Measurements from ENCODE around the gene PRKCE. TPM values are rescaled to one million over a fixed set of nuclear protein-coding genes. Genes with fewer than 3 reads are reported as not detected.

The PRKCE gene
- total and polyA plus RNA-seq, 11 donors, result 4.1 to 22.3 (median 16.2) TPM

GRCh38 chr2:45818591-45818990, 167.1 kb downstream of the PRKCE start:
- Histone ChIP-seq H3K36me3 (no peaks in the 10 kb centered on the region), H3K27ac (peak overlapping the region in 1 of 12 donors; percentile 48), H3K4me3 (no peak overlapping the region), H3K27me3 (no peaks in the 10 kb centered on the region), H3K9me3 (no peaks in the 10 kb centered on the region), H3K4me1 (peaks cover 9 to 77% (median 44%) of the 10 kb centered on the region in 12 donors)
- intact Hi-C loops (cut with DNase I), result no loop called here
- ATAC-seq (no peak), DNase-seq (no peak)
- WGBS, 4 donors, result 49 to 78% (median 60%) methylated on average over 5 of the region's 5 CpGs
- no peak for TF ChIP-seq CTCF (IDR thresholded peaks at IDR 0.05)
- TF ChIP-seq POLR2A (IDR thresholded peaks at IDR 0.05), result no peak

- ATAC-seq (no peak), DNase-seq (no peak)
- no peak for TF ChIP-seq CTCF (IDR thresholded peaks at IDR 0.05)
- no peak for TF ChIP-seq POLR2A (IDR thresholded peaks at IDR 0.05)
- Histone ChIP-seq H3K36me3 (no peaks in the 10 kb centered on the region), H3K4me3 (no peak overlapping the region), H3K9me3 (no peaks in the 10 kb centered on the region), H3K4me1 (peaks cover 9 to 75% (median 40%) of the 10 kb centered on the region in 12 donors), H3K27ac (no peak overlapping the region), H3K27me3 (no peaks in the 10 kb centered on the region)
- intact Hi-C loops (cut with DNase I), result loop anchor here in 5 of 10 donors (5.0 to 10.0 kb wide), 4 partner anchors 102 to 117 kb away; no protein-coding TSS in a partner anchor
- WGBS, 4 donors, result 85 to 91% (median 88%) methylated on average over 7 of the region's 7 CpGs
These were observed 168.6 kb downstream of the PRKCE start for GRCh38 chr2:45820048-45820447.

GRCh38 chr2:45821558-45822271, 170.2 kb downstream of the PRKCE start:
- peaks cover 3 to 70% (median 32%) of the 10 kb centered on the region in 12 donors for H3K4me1 ChIP-seq
- intact Hi-C loops (cut with DNase I), result loop anchor here in 6 of 10 donors (2.0 to 10.0 kb wide), 6 partner anchors 101 to 171 kb away; partner anchors contain the start of gene PRKCE (in 1 of the 6)
- peak in 4 of 5 donors; percentile 32 to 80 (median 44) for DNase-seq

More at GRCh38 chr2:45821558-45822271, 170.2 kb downstream of the PRKCE start:
- H3K36me3 ChIP-seq, result no peaks in the 10 kb centered on the region
- H3K4me3 ChIP-seq, result no peak overlapping the region
- ATAC-seq, result peak; percentile 8 to 58 (median 46)
- peak overlapping the region in 10 of 12 donors; percentile 8 to 79 (median 56) for H3K27ac ChIP-seq
- 56 to 63% (median 57%) methylated on average over 9 of the region's 9 CpGs for WGBS, 4 donors
- H3K9me3 ChIP-seq, result no peaks in the 10 kb centered on the region
- TF ChIP-seq CTCF (IDR thresholded peaks at IDR 0.05) (no peak), POLR2A (IDR thresholded peaks at IDR 0.05) (no peak)
- no peaks in the 10 kb centered on the region for H3K27me3 ChIP-seq
